Stimulated activated CD4-positive, alpha-beta T cell treated with anti-CD3 and anti-CD28 coated beads, Interleukin-2, amount 100 ng/mL, for 4 hours (primary cell): ENCODE results near the gene KRT16.
"Not testable (repeated sequence)": the region's sequence is repeated elsewhere in the genome, so short reads cannot be mapped to it uniquely, and the experiment has no call there.

Experiments
- DNase-seq: peaks from one replicate; pipeline ENCODE4 v3.0.0-alpha.2; 2020; ENCODE audit warnings: low read depth

The KRT16 gene

GRCh38 chr17:41627316-41628072, 14.9 kb upstream of the KRT16 start:
- DNase-seq = no peak

- DNase-seq = not testable (repeated sequence)
These were observed 14.3 kb upstream of the KRT16 start for GRCh38 chr17:41626914-41627295.

GRCh38 chr17:41626028-41626913, 13.7 kb upstream of the KRT16 start:
- not testable (repeated sequence) for DNase-seq

- DNase-seq = no peak
These were observed 13.0 kb upstream of the KRT16 start for GRCh38 chr17:41625602-41626001.

GRCh38 chr17:41624208-41625101, 11.9 kb upstream of the KRT16 start, which contains the start of gene KRT17:
Gene KRT17, minus strand, starts transcription at chr17:41624575. Its CDS starts 66 bp downstream, at chr17:41624509.
- no peak for DNase-seq

GRCh38 chr17:41623184-41623861, 10.8 kb upstream of the KRT16 start:
- not testable (repeated sequence) for DNase-seq

- not testable (repeated sequence) for DNase-seq
These were observed 10.0 kb upstream of the KRT16 start for GRCh38 chr17:41622340-41623183.

GRCh38 chr17:41621916-41622315, 9.3 kb upstream of the KRT16 start:
- no peak for DNase-seq

- not testable (repeated sequence) for DNase-seq
These were observed 8.9 kb upstream of the KRT16 start for GRCh38 chr17:41621435-41621817.

GRCh38 chr17:41620583-41621434, 8.2 kb upstream of the KRT16 start:
- no peak for DNase-seq

GRCh38 chr17:41619927-41620582, 7.5 kb upstream of the KRT16 start:
- DNase-seq = not testable (repeated sequence)

GRCh38 chr17:41619036-41619926, 6.7 kb upstream of the KRT16 start:
- no peak for DNase-seq

GRCh38 chr17:41618341-41619035, 5.9 kb upstream of the KRT16 start:
- DNase-seq = no peak

- DNase-seq = no peak
These were observed 5.1 kb upstream of the KRT16 start for GRCh38 chr17:41617698-41618097.

- no peak for DNase-seq
These were observed 4.6 kb upstream of the KRT16 start for GRCh38 chr17:41617136-41617535.

- not testable (repeated sequence) for DNase-seq
These were observed 3.9 kb upstream of the KRT16 start for GRCh38 chr17:41616486-41616885.

GRCh38 chr17:41615454-41615853, 2.9 kb upstream of the KRT16 start:
- DNase-seq = no peak
